Activated CD4-positive, alpha-beta T cell treated with anti-CD3 and anti-CD28 coated beads, Interleukin-2, amount 50 U/mL, for 4 hours (primary cell): Measurements from ENCODE around the gene TDRD15.
"Not testable (repeated sequence)": the region's sequence is repeated elsewhere in the genome, so short reads cannot be mapped to it uniquely, and the experiment has no call there.

Experiments
- DNase-seq, 2 experiments: peaks; one replicate each; pipeline ENCODE4 v3.0.0-alpha.2; 2020

Gene TDRD15

GRCh38 chr2:21148718-21149117, 24.9 kb downstream of the TDRD15 start:
- DNase-seq: no peak

- not testable (repeated sequence) for DNase-seq
Observed at GRCh38 chr2:21151234-21151633, 27.5 kb downstream of the TDRD15 start.

- no peak for DNase-seq
Observed at GRCh38 chr2:21155365-21156136, 31.8 kb downstream of the TDRD15 start.

- DNase-seq: no peak
Observed at GRCh38 chr2:21161122-21161521, 37.4 kb downstream of the TDRD15 start.

- no peak for DNase-seq
Observed at GRCh38 chr2:21161832-21162614, 38.3 kb downstream of the TDRD15 start.

GRCh38 chr2:21162615-21162878, 38.8 kb downstream of the TDRD15 start:
- DNase-seq: no peak

GRCh38 chr2:21163213-21163612, 39.4 kb downstream of the TDRD15 start:
- no peak for DNase-seq

GRCh38 chr2:21165350-21165749, 41.6 kb downstream of the TDRD15 start:
- DNase-seq: no peak

- no peak for DNase-seq
Observed at GRCh38 chr2:21175895-21176646, 52.3 kb downstream of the TDRD15 start.

GRCh38 chr2:21181957-21182356, 58.2 kb downstream of the TDRD15 start:
- DNase-seq: no peak

- no peak for DNase-seq
Observed at GRCh38 chr2:21183306-21183705, 59.5 kb downstream of the TDRD15 start.

- DNase-seq: no peak
Observed at GRCh38 chr2:21183726-21184125, 60.0 kb downstream of the TDRD15 start.

- no peak for DNase-seq
Observed at GRCh38 chr2:21191535-21191934, 67.8 kb downstream of the TDRD15 start.
